ENCODE results near the gene GPS1. TPM values are rescaled to one million over a fixed set of nuclear protein-coding genes. Genes with fewer than 3 reads are reported as not detected.

Gene GPS1
- total and polyA plus RNA-seq, 10 of the 15 experiments (the other 5 are each of a cell fraction or from before 2014, with no cell fraction given), result 2.2 to 146 (median 77.7) TPM

GRCh38 chr17:82019690-82020571, 31.8 kb upstream of the GPS1 start (continued):
- TF ChIP-seq YBX1 (IDR thresholded peaks at IDR 0.05) (no peak), NFYB (IDR thresholded peaks at IDR 0.05; ENCODE audit: insufficient read depth, low read depth, low read length) (no peak), JUND (IDR thresholded peaks at IDR 0.05; ENCODE audit: low read depth, low read length) (no peak), SRF (IDR thresholded peaks at IDR 0.05; ENCODE audit: low read depth in 2 of 2, low read length in 2 of 2) (no peak)

- ChIA-PET SMC1A (ENCODE audit: uncharacterized antibody, unreplicated experiment) (interaction anchor here (1.1 to 1.8 kb wide), 3 partner anchors 61 to 66 kb away, joined by 3 to 8 read pairs (median 4); no protein-coding TSS in a partner anchor), POLR2A (interaction anchor here (0.6 to 1.5 kb wide), 4 partner anchors 17 to 85 kb away, joined by 3 to 8 read pairs (median 6); partner anchors contain the start of gene DCXR), CTCF (interaction anchor here (0.6 to 5.0 kb wide), 24 partner anchors 7 to 286 kb away, joined by 3 to 89 read pairs (median 4); partner anchors contain the start of genes DCXR and NOTUM), RAD21 (ENCODE audit: unreplicated experiment) (interaction anchor here (0.8 to 4.4 kb wide), 9 partner anchors 10 to 98 kb away, joined by 3 to 68 read pairs (median 4); partner anchors contain the start of gene NOTUM)
- FAIRE-seq (no peak), ATAC-seq (no peak), DNase-seq (ENCODE audit: low read depth, low spot score) (no peak)
- Histone ChIP-seq H4K20me1 (ENCODE audit: control insufficient read depth, insufficient read depth) (no peaks in the 10 kb centered on the region), H3K4me3 (peak overlapping the region; percentile 89; the same call in 1 of the 2 replicates), H3K27ac (ENCODE audit: control insufficient read depth, insufficient read depth) (no peak overlapping the region), H3K9me3 (replicated peaks; ENCODE audit: control insufficient read depth, insufficient read depth, low read length) (no peaks in the 10 kb centered on the region), H3K36me3 (ENCODE audit: control insufficient read depth in 2 of 2, insufficient read depth in 2 of 2, low read length in 1 of 2) (no peaks in the 10 kb centered on the region; a peak in 2 of 4 replicates), H3K9ac (ENCODE audit: control insufficient read depth, insufficient read depth, low read length) (no peak overlapping the region), H3K79me2 (ENCODE audit: control insufficient read depth, insufficient read depth, low read length) (peaks cover 26% of the 10 kb centered on the region), H3K4me1 (ENCODE audit: control insufficient read depth, insufficient read depth, low read length) (peaks cover 14% of the 10 kb centered on the region), H3K4me2 (ENCODE audit: control insufficient read depth, insufficient read depth) (peak overlapping the region; percentile 95), H3K27me3 (replicated peaks in 1 of 2; ENCODE audit: control insufficient read depth in 2 of 2, insufficient read depth in 2 of 2, low read length in 1 of 2) (no peaks in the 10 kb centered on the region), H2AFZ (ENCODE audit: control insufficient read depth, low read depth, low read length) (no peak overlapping the region)
- WGBS (ENCODE audit: insufficient coverage, insufficient replicate concordance, low lambda C conversion rate, missing lambda C conversion rate), result 93% methylated on average over 14 of the region's 14 CpGs
- BruUV-seq (replicated peaks), result no TSS peak
- intact Hi-C loops (cut with micrococcal nuclease; ENCODE audit: unreplicated experiment) (loop anchor here (1.0 to 5.0 kb wide), 3 partner anchors 61 to 158 kb away; partner anchors contain the start of gene P4HB), in situ Hi-C loops (cut with MboI) (no loop called here)
- no peak for TF ChIP-seq ZBTB11 (CRISPR knock-in tag; IDR thresholded peaks at IDR 0.05)
- no peak for TF ChIP-seq PML (IDR thresholded peaks at IDR 0.05; ENCODE audit: low read length)
- TF ChIP-seq RAD51 (IDR thresholded peaks at IDR 0.05), result no peak
- no peak for TF ChIP-seq HDAC2 (IDR thresholded peaks at IDR 0.05)
- no peak for TF ChIP-seq BCL3 (IDR thresholded peaks at IDR 0.05; ENCODE audit: borderline replicate concordance, insufficient read depth, low read depth, low read length, poor library complexity, severe bottlenecking)
- no peak for TF ChIP-seq ZNF622 (IDR thresholded peaks at IDR 0.05)
- TF ChIP-seq SMC3 (IDR thresholded peaks at IDR 0.05; ENCODE audit: borderline replicate concordance, low read length), result no peak
- no peak for TF ChIP-seq MTA3 (IDR thresholded peaks at IDR 0.05; ENCODE audit: borderline replicate concordance, low read length)
- no peak for TF ChIP-seq POLR2AphosphoS2 (IDR thresholded peaks at IDR 0.05; ENCODE audit: low read depth, low read length)
- TF ChIP-seq RAD21 (IDR thresholded peaks at IDR 0.05; ENCODE audit: insufficient read depth, low read depth, low read length), result no peak
- no peak for TF ChIP-seq CREM (IDR thresholded peaks at IDR 0.05; ENCODE audit: low read depth)
These were observed 31.1 kb upstream of the GPS1 start for GRCh38 chr17:82020572-82021106.
